Left colon (tissue), 2 donors: ENCODE measurements around the gene SPATA16. TPM values are rescaled to one million over a fixed set of nuclear protein-coding genes. Genes with fewer than 3 reads are reported as not detected.
"Not testable (repeated sequence)": the region's sequence is repeated elsewhere in the genome, so short reads cannot be mapped to it uniquely, and the experiment has no call there.

Experiments used
- ATAC-seq: fragments of 200-7000 bp; cut with Tn5 transposase; one replicate; pipeline ENCODE4 v1.9.1; 2020; ENCODE audit warnings: mild to moderate bottlenecking, moderate library complexity
- DNase-seq, 2 donors: peaks; one replicate each; pipeline ENCODE4 v3.0.0-alpha.2; 2020
- intact Hi-C, 2 donors: fragments of 100-400 bp; cut with DNase I in 1 of 2; cut with micrococcal nuclease in 1 of 2; formaldehyde crosslinking; loops; one replicate each; pipeline versions ENCODE4 v1.11.2 to v1.14.0; 2022; cut with DNase I, micrococcal nuclease
- total RNA-seq, 2 donors: library from RNA; stranded (reverse); fragmentation: NEBNext Ultra II Directional; extraction: Animal tissue kit (Norgen Biotek cat#: 25700); gene quantifications; one replicate each; pipeline ENCODE4 v1.2.1, GENCODE V29; 2021
- donor health status: DM: no; HTN: no; CAD: no.
- donor health status: DM: yes; HTN: yes; CAD: no.

The SPATA16 gene
- total RNA-seq, 2 donors from 2014 or later: not detected

DNA sequence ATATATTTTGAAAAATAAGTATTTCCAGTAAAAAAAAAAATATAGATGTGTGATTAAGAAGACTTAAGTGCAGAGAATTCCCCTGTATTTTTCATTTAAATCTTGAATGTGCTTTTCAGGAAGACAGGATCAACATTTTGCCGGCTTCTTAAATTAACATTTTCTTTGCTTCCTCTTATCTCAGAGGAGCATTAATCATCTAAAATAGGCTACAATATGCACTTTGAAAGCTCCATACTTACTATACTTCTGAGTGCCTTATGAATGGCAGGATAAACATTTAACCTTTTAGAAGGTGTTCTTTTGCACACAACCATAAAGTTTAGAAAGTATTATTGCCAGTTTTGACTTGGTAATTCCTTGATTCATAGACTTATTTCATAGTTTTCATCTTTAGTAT lies 226.2 kb downstream of the SPATA16 start:
- DNase-seq (no peak), ATAC-seq (no peak)
- intact Hi-C loops: no loop called here

DNA sequence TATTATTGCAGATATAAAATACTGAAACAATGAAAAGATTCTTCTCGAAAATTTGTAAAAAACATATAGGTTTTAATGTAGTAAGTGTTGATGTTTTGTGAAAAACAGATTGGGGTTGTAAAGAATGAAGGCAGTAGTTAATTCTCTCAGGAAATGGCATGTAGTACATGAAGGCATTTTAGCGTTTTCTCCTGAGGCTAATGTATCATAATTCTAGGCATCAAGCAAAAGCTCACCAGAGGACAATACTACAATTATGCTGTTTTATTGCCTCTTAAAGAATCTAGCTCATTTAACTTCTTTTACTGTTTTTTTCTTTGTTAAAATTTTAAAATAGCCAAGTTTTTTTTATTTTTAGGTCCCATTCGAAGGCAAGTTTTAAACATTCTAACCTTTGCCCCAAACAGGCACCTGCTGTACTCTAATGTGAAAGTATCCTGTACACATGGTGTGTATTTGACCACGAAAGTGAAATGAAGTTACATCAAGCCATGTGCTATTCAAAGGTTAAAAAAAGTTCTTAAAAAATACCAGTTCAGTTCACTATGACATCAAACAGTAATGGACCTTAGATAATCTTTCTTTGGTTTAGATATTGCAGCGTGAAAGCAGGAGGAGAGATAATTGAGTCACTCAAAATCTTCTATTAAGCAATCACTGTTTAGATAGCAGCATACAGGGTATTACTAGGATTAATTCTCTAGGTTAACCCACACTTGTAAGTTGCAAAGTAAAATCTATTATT lies 227.0 kb downstream of the SPATA16 start:
- ATAC-seq: no peak
- intact Hi-C loops: no loop called here
- no peak for DNase-seq

DNA sequence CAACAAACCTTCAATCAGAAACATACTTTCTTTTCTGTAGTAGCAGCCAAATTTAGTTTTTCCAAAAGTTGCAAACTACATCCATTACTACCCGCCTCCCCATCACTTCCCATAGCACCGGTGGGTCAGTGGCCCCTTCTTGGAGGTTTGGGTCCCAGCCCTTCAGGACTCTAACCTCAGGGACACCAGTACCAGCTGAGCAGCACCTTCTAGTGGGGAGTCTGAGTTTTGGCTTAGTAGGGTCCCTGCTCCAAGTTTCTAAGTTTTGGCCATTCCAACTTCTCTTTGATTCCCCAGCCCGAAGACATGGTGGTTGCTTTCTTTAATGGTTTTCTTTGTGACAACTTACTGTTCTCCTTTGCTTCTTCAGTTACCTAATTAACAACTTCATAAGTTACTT lies 229.9 kb downstream of the SPATA16 start:
- intact Hi-C loops: no loop called here
- no peak for DNase-seq
- no peak for ATAC-seq

DNA sequence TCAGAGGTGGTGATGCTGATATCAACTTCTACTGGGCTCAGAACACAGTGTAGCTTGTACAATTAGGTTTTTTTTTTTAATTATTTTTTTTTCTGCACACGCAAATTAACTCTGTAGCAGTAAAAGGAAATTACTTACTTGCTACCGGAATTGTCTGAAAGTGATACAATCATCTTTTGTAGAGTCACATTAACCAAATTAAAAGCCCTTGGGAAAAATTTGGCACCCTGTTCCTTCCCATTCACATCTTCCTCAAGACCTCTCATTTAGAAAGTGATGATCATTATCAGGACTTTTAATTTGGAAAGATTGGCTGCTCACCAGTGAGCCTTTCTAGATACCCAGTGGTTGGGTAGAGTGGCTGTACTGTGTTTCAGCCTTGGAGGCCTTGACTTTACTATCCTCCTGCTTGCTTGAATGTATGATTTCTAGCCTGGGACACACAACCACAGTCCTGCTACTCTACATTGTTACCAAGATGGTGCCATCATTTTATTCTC lies 232.2 kb downstream of the SPATA16 start:
- no peak for DNase-seq

DNA sequence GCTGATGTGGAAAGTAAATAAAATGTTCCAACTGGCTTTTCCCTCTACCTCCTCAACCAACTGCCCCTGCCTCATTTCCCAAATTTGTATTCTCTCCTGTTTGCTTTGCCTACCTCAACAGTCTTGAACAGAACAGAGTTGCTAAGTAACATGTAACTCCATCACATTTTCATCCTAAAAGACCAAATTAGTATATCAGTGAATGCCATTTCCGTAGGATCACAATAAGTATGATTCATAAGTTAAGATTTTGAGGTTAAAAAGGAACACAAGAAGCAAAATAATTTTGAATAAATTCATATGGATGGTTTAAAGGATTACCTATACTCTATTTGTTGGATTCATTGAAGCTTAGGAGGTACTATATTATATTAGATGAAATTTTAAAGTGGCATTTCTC lies 235.6 kb downstream of the SPATA16 start:
- intact Hi-C loops: no loop called here
- DNase-seq: no peak
- no peak for ATAC-seq

More for the DNA sequence above, 232.2 kb downstream of the SPATA16 start:
- ATAC-seq: no peak
- intact Hi-C loops: no loop called here

DNA sequence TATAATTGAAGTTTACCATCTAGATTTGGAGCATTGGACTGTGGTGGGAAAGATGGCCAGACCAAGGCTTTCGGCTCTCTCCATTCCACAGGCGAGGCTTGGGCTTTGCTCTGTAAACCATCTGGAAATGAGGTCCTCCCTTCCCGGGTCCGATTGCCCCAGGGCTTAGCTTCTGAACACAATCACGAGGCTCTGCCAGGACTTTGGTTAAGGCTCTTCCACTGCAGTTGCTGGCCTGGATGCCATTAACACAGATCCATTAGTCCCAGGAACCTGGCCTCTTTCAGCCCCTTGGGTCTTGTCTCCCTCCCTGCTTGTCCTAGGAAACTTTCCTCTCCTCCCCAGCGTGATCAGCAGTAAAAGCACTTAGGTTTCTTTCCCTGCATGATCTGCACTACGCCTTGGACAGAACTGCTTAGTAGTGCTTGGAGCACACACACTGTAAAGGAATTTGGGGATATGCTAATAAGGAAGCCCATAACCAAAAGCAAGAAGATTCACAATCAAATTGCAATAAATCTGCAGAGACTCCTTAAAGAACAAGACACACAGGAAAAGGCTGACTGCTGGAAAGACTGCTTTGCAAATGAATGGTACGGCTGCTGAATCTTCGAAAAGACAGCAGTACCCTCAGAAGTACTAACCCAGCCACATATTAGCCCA lies 236.2 kb downstream of the SPATA16 start:
- DNase-seq (no peak), ATAC-seq (no peak)
- intact Hi-C loops: no loop called here

DNA sequence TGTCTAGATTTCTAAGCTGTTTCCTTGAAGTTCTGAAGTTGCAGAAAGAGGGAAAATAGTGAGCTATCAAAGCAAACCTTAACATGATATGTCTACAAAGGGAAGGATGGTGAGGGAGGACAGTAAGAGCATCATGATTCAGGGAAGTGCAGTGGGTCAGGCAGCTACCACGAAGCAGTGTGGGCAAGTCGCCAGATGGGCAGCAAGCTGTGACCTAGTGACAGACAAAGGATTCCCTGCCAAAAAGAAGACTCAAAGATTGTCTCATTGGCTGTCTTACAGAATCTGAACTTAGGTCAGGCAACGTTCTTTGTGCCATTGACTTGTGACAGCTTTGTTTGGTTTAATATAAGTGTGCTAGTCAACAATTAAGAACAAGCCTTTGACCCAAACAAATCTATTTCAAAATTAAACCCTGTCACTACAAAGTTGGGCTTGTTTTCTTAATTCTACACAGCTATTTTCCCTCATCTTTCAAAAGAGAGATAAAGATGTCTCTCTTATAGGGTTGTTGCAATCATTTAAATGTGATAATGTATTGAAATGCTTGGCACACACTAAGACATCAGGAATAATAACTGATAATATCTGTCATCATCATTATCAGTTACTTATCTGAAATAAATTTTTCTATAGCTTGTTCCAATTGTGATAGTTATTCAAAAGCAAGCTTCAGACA lies 237.3 kb downstream of the SPATA16 start:
- intact Hi-C loops: no loop called here
- DNase-seq (no peak), ATAC-seq (no peak)

DNA sequence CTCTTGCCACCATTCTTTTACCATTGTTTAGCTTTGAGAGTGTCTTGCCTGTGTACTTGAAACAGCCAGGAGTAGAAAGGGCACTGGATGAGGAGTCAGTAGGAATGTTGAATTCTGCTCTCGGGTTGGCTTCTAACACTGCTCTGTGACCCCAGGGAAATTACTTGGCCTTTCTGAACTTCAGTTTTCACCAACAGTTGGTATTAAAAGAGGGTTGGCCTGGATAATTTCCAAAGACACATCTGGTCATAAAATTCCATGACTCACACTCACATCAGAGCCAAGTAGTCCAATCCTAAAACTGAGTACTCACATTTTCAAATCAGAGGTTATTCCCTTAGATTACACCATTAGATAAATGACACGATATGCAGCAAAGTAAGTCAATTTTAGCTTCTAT lies 248.9 kb downstream of the SPATA16 start:
- ATAC-seq (no peak), DNase-seq (no peak)
- intact Hi-C loops: no loop called here

DNA sequence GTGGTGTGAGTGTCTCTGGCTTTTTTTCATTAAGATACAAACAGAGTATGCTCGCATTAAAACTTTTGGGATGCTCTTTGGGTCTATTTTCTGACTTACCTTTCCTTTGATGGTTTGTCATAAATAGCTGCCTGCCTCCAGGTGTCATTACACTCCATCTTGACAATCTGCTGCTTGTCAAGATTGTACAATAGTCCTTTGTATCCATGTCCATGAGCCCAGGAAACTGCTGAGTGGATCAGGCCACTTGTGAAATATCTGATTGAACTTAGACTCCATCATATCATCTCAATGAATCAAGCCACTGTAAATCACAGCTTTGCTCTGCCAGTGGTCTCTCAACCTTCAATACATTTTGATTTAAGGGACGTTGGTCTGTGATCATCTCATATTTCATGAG lies 255.3 kb downstream of the SPATA16 start:
- no peak for DNase-seq
- intact Hi-C loops: no loop called here
- ATAC-seq: no peak

DNA sequence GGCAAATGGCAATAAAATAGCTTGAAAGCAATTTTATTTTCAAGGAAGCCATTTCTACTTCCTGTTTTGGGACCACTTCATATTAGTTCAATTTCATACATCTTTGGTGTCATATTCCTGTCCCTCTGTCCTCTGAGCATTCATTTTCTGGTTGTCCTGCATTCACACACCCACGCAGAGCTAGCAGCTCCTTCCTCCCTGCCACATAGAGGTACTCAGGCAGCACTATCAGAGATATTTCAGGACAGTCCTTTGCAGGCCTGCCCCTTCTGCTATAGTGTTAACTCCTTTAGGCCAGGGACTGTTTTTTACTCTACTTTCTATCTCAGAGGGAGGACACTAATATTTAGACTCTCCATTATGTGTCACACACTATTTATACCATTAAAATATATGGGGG lies 258.5 kb downstream of the SPATA16 start:
- intact Hi-C loops: no loop called here
- DNase-seq (no peak), ATAC-seq (no peak)

DNA sequence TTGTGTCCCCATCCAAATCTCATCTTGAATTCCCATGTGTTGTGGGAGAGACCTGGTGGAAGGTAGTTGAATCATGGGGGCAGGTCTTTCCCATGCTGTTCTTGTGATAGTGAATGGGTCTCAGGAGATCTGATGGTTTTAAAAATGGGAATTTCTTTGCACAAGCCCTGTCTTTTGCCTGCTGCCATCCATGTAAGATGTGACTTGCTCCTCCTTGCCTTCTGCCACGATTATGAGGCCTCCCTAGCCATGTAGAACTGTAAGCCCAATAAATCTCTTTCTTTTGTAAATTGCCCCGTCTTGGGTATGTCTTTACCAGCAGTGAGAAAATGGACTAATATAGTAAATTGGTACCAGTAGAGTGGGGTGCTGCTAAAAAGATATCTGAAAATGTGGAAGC lies 261.7 kb downstream of the SPATA16 start:
- ATAC-seq, intact Hi-C loops, DNase-seq: not testable (repeated sequence)

DNA sequence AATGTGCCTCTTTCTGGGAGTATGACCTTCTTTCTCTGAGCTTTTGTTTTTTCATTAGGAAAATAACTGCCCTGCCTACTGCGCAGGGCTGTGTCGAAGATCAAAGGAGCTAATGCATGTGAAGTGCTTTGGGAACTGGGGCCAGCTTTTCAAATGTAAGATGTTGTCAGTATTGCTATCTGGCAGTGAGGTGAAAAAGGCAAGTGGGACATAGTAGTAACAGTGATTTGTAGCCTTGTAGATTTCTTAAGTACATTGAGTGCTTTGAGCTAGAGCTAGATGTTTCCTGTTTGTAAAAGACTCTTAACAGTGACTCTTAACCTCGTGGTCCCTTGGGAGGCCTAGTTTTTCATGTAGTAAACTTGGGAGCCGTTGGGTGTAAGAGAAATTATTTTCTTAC lies 264.0 kb downstream of the SPATA16 start:
- intact Hi-C loops: no loop called here
- no peak for DNase-seq
- no peak for ATAC-seq

DNA sequence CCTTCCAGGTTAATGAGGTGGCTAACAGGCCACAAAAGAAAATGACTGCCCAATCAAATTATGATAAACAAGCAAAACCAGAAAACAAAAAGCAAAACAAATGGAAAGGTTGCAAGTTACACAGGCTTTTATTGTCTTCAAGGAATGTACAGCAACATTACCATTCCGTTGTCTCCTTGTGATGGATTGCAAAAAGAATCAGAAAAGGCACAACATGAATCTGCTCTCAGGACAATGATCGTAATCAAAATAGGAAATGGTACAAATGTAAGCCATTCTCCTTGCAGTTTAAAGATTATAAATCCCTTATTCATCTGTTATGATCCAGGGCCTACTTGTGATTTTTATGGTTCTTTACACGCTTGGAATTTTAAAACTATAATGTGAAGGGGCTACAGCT lies 264.7 kb downstream of the SPATA16 start:
- intact Hi-C loops: no loop called here
- no peak for DNase-seq

DNA sequence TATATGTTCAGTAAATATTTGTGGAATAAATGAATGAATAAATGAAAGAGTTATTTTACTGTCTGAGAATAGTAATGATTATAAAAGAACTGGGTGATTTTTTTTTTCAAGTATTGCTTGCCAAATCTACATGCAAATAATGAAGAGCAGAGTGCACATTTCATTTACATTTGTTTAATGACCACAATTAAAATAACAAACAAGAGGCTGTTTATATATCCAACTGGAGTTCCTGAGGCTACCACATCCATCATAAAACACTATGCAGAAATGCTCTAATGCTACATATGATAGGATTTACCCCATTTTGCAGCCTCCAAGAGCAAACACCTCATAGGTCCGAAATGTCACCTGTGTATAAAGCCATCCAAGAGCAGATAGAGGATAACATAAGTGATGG lies 266.0 kb downstream of the SPATA16 start:
- DNase-seq (no peak), ATAC-seq (no peak)
- intact Hi-C loops: no loop called here

More for the DNA sequence above, 264.7 kb downstream of the SPATA16 start:
- no peak for ATAC-seq

DNA sequence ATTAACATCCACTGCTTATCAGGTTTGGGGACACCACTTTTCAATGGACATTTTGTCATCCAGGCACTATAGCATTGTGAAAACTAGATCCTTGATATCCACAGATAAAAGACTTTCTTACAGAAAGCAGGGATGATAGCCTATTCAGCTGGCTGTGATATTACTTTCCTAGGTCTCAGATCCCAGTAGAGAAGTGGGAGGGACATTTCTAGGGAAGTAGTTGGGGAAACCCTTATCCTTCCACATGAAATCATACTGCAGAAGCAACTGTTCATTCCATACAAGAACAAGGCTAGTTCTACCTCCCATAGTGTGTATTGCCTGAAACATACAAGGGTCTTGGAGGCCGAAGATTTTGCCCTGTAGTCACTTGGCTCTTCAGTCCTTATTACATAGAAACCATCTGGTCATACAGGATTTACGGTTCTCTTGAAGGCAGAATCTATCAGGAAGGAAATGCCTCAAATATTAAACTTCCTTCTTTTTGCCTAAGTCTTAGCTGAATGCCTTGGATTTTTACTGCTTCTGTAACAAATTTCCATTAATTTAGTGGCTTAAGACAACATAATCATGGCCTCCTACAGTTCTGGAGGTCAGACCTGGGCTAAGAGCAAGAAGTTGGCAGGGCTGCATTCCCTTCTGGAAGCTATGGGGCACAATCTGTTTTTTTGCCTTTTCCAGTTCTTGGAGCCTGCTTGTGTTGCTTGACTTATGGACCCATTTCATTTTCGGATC lies 271.1 kb downstream of the SPATA16 start:
- intact Hi-C loops: no loop called here
- ATAC-seq: peak; percentile 31
- no peak for DNase-seq

DNA sequence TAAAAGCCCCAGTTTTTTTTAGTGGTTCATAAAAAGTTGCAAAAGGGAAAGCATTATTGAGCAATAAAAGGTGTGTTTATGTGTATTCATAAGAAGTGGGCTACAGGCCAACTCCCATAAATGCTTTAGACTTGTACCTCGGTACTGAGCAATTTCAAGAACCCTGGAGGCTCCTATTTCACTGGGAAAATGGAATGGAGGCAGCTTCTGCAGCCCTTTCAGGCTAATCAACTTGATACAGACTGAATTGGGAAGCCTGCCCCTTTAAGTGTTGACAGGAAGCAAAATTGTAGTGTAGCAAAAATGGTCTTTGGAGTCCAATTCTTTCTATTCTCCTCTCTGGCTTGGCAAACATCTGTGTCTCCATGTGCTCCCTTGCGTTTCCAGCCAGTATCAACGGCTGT lies 271.7 kb downstream of the SPATA16 start:
- peak; percentile 97 for ATAC-seq
- intact Hi-C loops: no loop called here
- DNase-seq: peak; percentile 38 to 47

DNA sequence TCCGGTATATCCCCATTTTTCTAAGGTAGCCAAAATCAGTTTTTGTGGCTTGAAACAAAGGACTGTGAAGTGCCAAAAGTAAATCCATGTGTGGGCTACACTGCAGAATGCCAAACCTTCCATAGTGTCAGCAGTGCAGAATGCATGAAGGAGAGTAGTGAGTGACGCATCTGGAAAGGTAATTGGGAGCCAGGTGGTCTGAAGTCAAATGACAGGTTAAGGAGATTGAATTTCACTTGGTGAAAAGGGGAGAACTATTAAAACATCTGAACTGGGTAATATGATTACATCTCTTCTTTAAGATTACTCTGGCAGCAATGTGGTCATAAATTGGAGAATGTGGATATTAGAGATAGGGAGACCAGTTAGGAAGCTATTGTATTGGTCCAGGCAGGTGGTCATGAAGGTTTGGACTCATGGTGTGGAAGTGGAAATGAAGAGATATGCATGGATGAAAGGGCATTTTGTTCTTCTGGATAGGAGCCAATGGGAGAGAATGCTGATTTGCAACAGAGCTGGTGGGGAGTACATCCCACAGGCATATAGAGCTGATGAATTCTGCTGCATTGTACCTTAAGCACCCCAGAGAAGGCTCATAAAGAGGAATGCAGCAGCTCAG lies 272.3 kb downstream of the SPATA16 start:
- ATAC-seq (peak; percentile 54), DNase-seq (no peak)
- intact Hi-C loops: no loop called here

DNA sequence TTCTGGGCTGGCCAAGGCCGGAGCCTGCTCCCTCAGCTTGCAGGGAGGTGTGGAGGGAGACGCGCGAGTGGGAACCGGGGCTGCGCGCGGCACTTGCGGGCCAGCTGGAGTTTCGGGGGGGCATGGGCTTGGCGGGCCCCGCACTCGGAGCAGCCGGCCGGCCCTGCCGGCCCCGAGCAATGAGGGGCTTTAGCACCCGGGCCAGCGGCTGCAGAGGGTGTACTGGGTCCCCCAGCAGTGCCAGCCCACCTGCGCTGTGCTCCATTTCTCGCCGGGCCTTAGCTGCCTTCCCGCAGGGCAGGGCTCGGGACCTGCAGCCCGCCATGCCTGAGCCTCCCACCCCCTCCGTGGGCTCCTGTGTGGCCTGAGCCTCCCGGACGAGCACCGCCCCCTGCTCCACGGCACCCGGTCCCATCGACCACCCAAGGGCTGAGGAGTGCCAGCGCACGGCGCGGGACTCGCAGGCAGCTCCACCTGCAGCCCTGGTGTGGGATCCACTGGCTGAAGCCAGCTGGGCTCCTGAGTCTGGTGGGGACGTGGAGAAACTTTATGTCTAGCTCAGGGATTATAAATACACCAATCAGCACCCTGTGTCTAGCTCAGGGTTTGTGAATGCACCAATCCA lies 274.2 kb downstream of the SPATA16 start:
- ATAC-seq, intact Hi-C loops: not testable (repeated sequence)

More for the DNA sequence above, 274.2 kb downstream of the SPATA16 start:
- DNase-seq: not testable (repeated sequence)
